Measurements from ENCODE around the gene OR10C1.
"Not testable (repeated sequence)": the region's sequence is repeated elsewhere in the genome, so short reads cannot be mapped to it uniquely, and the experiment has no call there.

Gene OR10C1

GRCh38 chr6:29442719-29443118 is 3.6 kb downstream of the OR10C1 start:
- no peak overlapping the region for H3K27ac ChIP-seq (ENCODE audit: low read depth, low read length)
- no peak overlapping the region for H2AFZ ChIP-seq (ENCODE audit: low read length, unreplicated experiment)
- H3K79me2 ChIP-seq (ENCODE audit: control insufficient read depth, insufficient read depth, low read length, unreplicated experiment): no peaks in the 10 kb centered on the region
- no peaks in the 10 kb centered on the region for H3K36me3 ChIP-seq (ENCODE audit: insufficient read depth, low read length)
- H3K4me1 ChIP-seq (ENCODE audit: control insufficient read depth, insufficient read depth, low read length, unreplicated experiment): no peaks in the 10 kb centered on the region
- H3K4me3 ChIP-seq (ENCODE audit: low read depth, low read length): no peak overlapping the region
- H3K27me3 ChIP-seq (ENCODE audit: insufficient read depth, low read length): no peaks in the 10 kb centered on the region

- H2AFZ ChIP-seq (ENCODE audit: low read length, unreplicated experiment); H3K4me3 ChIP-seq (ENCODE audit: low read depth, low read length); H3K36me3 ChIP-seq (ENCODE audit: insufficient read depth, low read length); H3K27ac ChIP-seq (ENCODE audit: low read depth, low read length); H3K4me1 ChIP-seq (ENCODE audit: control insufficient read depth, insufficient read depth, low read length, unreplicated experiment); H3K79me2 ChIP-seq (ENCODE audit: control insufficient read depth, insufficient read depth, low read length, unreplicated experiment); H3K27me3 ChIP-seq (ENCODE audit: insufficient read depth, low read length): not testable (repeated sequence)
Observed at GRCh38 chr6:29444031-29444430, 4.9 kb downstream of the OR10C1 start.

- no peak overlapping the region for H2AFZ ChIP-seq (ENCODE audit: low read length, unreplicated experiment)
- no peak overlapping the region for H3K4me3 ChIP-seq (ENCODE audit: low read depth, low read length)
- H3K27ac ChIP-seq (ENCODE audit: low read depth, low read length): no peak overlapping the region
- no peaks in the 10 kb centered on the region for H3K36me3 ChIP-seq (ENCODE audit: insufficient read depth, low read length)
- no peaks in the 10 kb centered on the region for H3K79me2 ChIP-seq (ENCODE audit: control insufficient read depth, insufficient read depth, low read length, unreplicated experiment)
- H3K27me3 ChIP-seq (ENCODE audit: insufficient read depth, low read length): no peaks in the 10 kb centered on the region
- H3K4me1 ChIP-seq (ENCODE audit: control insufficient read depth, insufficient read depth, low read length, unreplicated experiment): no peaks in the 10 kb centered on the region
Observed at GRCh38 chr6:29447670-29448069, 8.6 kb downstream of the OR10C1 start.

- H3K36me3 ChIP-seq (ENCODE audit: insufficient read depth, low read length): no peaks in the 10 kb centered on the region
- no peak overlapping the region for H3K4me3 ChIP-seq (ENCODE audit: low read depth, low read length)
- no peaks in the 10 kb centered on the region for H3K27me3 ChIP-seq (ENCODE audit: insufficient read depth, low read length)
- H2AFZ ChIP-seq (ENCODE audit: low read length, unreplicated experiment): no peak overlapping the region
- no peaks in the 10 kb centered on the region for H3K4me1 ChIP-seq (ENCODE audit: control insufficient read depth, insufficient read depth, low read length, unreplicated experiment)
- no peak overlapping the region for H3K27ac ChIP-seq (ENCODE audit: low read depth, low read length)
- H3K79me2 ChIP-seq (ENCODE audit: control insufficient read depth, insufficient read depth, low read length, unreplicated experiment): no peaks in the 10 kb centered on the region
Observed at GRCh38 chr6:29451471-29452193, 12.5 kb downstream of the OR10C1 start.

- Histone ChIP-seq H3K4me1 (ENCODE audit: control insufficient read depth, insufficient read depth, low read length, unreplicated experiment) (no peaks in the 10 kb centered on the region), H2AFZ (ENCODE audit: low read length, unreplicated experiment) (no peak within 1 kb of the TSS), H3K27ac (ENCODE audit: low read depth, low read length) (no peak within 1 kb of the TSS), H3K27me3 (ENCODE audit: insufficient read depth, low read length) (no peaks in the 10 kb centered on the region), H3K4me3 (ENCODE audit: low read depth, low read length) (no peak within 1 kb of the TSS), H3K79me2 (ENCODE audit: control insufficient read depth, insufficient read depth, low read length, unreplicated experiment) (no peaks in the 10 kb centered on the region), H3K36me3 (ENCODE audit: insufficient read depth, low read length) (no peaks in the 10 kb centered on the region)
Observed at GRCh38 chr6:29456971-29457370, 17.9 kb downstream of the OR10C1 start, which contains the start of the genes OR11A1 and OR2H1. OR11A1 (minus strand) TSS chr6:29457071; CDS start chr6:29427641, 29,430 bp downstream. OR2H1 (plus strand) TSS chr6:29457155; CDS start chr6:29461770, 4,615 bp downstream.

- Histone ChIP-seq H2AFZ (ENCODE audit: low read length, unreplicated experiment) (no peak overlapping the region), H3K4me1 (ENCODE audit: control insufficient read depth, insufficient read depth, low read length, unreplicated experiment) (no peaks in the 10 kb centered on the region), H3K4me3 (ENCODE audit: low read depth, low read length) (no peak overlapping the region), H3K36me3 (ENCODE audit: insufficient read depth, low read length) (no peaks in the 10 kb centered on the region), H3K79me2 (ENCODE audit: control insufficient read depth, insufficient read depth, low read length, unreplicated experiment) (no peaks in the 10 kb centered on the region), H3K27me3 (ENCODE audit: insufficient read depth, low read length) (no peaks in the 10 kb centered on the region), H3K27ac (ENCODE audit: low read depth, low read length) (no peak overlapping the region)
Observed at GRCh38 chr6:29461021-29461814, 22.1 kb downstream of the OR10C1 start.

GRCh38 chr6:29462022-29462421 is 22.9 kb downstream of the OR10C1 start:
- Histone ChIP-seq H3K4me3 (ENCODE audit: low read depth, low read length) (no peak overlapping the region), H2AFZ (ENCODE audit: low read length, unreplicated experiment) (no peak overlapping the region), H3K4me1 (ENCODE audit: control insufficient read depth, insufficient read depth, low read length, unreplicated experiment) (no peaks in the 10 kb centered on the region), H3K36me3 (ENCODE audit: insufficient read depth, low read length) (no peaks in the 10 kb centered on the region), H3K27ac (ENCODE audit: low read depth, low read length) (no peak overlapping the region), H3K79me2 (ENCODE audit: control insufficient read depth, insufficient read depth, low read length, unreplicated experiment) (no peaks in the 10 kb centered on the region), H3K27me3 (ENCODE audit: insufficient read depth, low read length) (no peaks in the 10 kb centered on the region)

- Histone ChIP-seq H3K4me1 (ENCODE audit: control insufficient read depth, insufficient read depth, low read length, unreplicated experiment) (no peaks in the 10 kb centered on the region), H3K79me2 (ENCODE audit: control insufficient read depth, insufficient read depth, low read length, unreplicated experiment) (no peaks in the 10 kb centered on the region), H3K27me3 (ENCODE audit: insufficient read depth, low read length) (no peaks in the 10 kb centered on the region; the same call in 1 of the 2 replicates), H3K4me3 (ENCODE audit: low read depth, low read length) (no peak overlapping the region), H2AFZ (ENCODE audit: low read length, unreplicated experiment) (no peak overlapping the region), H3K36me3 (ENCODE audit: insufficient read depth, low read length) (no peaks in the 10 kb centered on the region), H3K27ac (ENCODE audit: low read depth, low read length) (no peak overlapping the region)
Observed at GRCh38 chr6:29465279-29465678, 26.2 kb downstream of the OR10C1 start.

- no peak overlapping the region for H2AFZ ChIP-seq (ENCODE audit: low read length, unreplicated experiment)
- no peaks in the 10 kb centered on the region; the same call in 1 of the 2 replicates for H3K27me3 ChIP-seq (ENCODE audit: insufficient read depth, low read length)
- no peak overlapping the region for H3K27ac ChIP-seq (ENCODE audit: low read depth, low read length)
- H3K36me3 ChIP-seq (ENCODE audit: insufficient read depth, low read length): no peaks in the 10 kb centered on the region
- no peaks in the 10 kb centered on the region for H3K4me1 ChIP-seq (ENCODE audit: control insufficient read depth, insufficient read depth, low read length, unreplicated experiment)
- no peak overlapping the region for H3K4me3 ChIP-seq (ENCODE audit: low read depth, low read length)
- H3K79me2 ChIP-seq (ENCODE audit: control insufficient read depth, insufficient read depth, low read length, unreplicated experiment): no peaks in the 10 kb centered on the region
Observed at GRCh38 chr6:29465801-29466200, 26.7 kb downstream of the OR10C1 start.

GRCh38 chr6:29466241-29466640 is 27.1 kb downstream of the OR10C1 start:
- Histone ChIP-seq H3K4me3 (ENCODE audit: low read depth, low read length) (no peak overlapping the region), H3K27ac (ENCODE audit: low read depth, low read length) (no peak overlapping the region), H3K79me2 (ENCODE audit: control insufficient read depth, insufficient read depth, low read length, unreplicated experiment) (no peaks in the 10 kb centered on the region)

GRCh38 chr6:29474996-29475395 is 35.9 kb downstream of the OR10C1 start:
- no peaks in the 10 kb centered on the region for H3K27me3 ChIP-seq (ENCODE audit: insufficient read depth, low read length)
- H3K4me1 ChIP-seq (ENCODE audit: control insufficient read depth, insufficient read depth, low read length, unreplicated experiment): no peaks in the 10 kb centered on the region
- no peak overlapping the region for H3K27ac ChIP-seq (ENCODE audit: low read depth, low read length)
- no peaks in the 10 kb centered on the region for H3K36me3 ChIP-seq (ENCODE audit: insufficient read depth, low read length)
- no peak overlapping the region for H3K4me3 ChIP-seq (ENCODE audit: low read depth, low read length)
- no peak overlapping the region for H2AFZ ChIP-seq (ENCODE audit: low read length, unreplicated experiment)
- H3K79me2 ChIP-seq (ENCODE audit: control insufficient read depth, insufficient read depth, low read length, unreplicated experiment): no peaks in the 10 kb centered on the region

More at GRCh38 chr6:29466241-29466640, 27.1 kb downstream of the OR10C1 start:
- Histone ChIP-seq H3K27me3 (ENCODE audit: insufficient read depth, low read length) (no peaks in the 10 kb centered on the region; the same call in 1 of the 2 replicates), H3K36me3 (ENCODE audit: insufficient read depth, low read length) (no peaks in the 10 kb centered on the region), H3K4me1 (ENCODE audit: control insufficient read depth, insufficient read depth, low read length, unreplicated experiment) (no peaks in the 10 kb centered on the region), H2AFZ (ENCODE audit: low read length, unreplicated experiment) (no peak overlapping the region)

All from ACC112 (cell line).